H1 (cell line): ENCODE measurements around the gene SLC13A1. TPM values are rescaled to one million over a fixed set of nuclear protein-coding genes. Genes with fewer than 3 reads are reported as not detected.

Experiments
- CTCF ChIA-PET: fragments of 300-600 bp; sonication (Branson Sonifier 250); formaldehyde crosslinking; loops from one replicate; lab custom pipeline; 2021; ENCODE audit not compliant: partially characterized antibody; lab: Charles Lee
- POLR2A ChIA-PET: fragments of 300-600 bp; sonication (Branson Sonifier 250); formaldehyde crosslinking; loops from one replicate; lab custom pipeline; 2021; ENCODE audit warnings: inconsistent platforms; ENCODE audit not compliant: partially characterized antibody; lab: Charles Lee
- DNase-seq, 2 experiments: peaks; one replicate each; pipeline versions ENCODE4 v3.0.0 to v3.0.0-alpha.2; 2010 to 2022; ENCODE audit warnings: low spot score in 2 of 2, low read depth in 1 of 2, mixed read lengths in 1 of 2
- FAIRE-seq: peaks from 2 replicates; lab custom pipeline; 2011; peaks lifted over from hg19 to GRCh38; lab: Jason Lieb, UNC
- H2AFZ ChIP-seq: 2 replicates; pipeline ENCODE4 v1.8.1; 2012; ENCODE audit warnings: low read length, inconsistent platforms
- H2AK5ac ChIP-seq: 2 replicates; pipeline ENCODE4 v1.6.1; 2013; ENCODE audit warnings: low read depth, low read length
- H2BK120ac ChIP-seq: replicated peaks from 2 replicates; pipeline ENCODE3; 2013; ENCODE audit warnings: low read depth, low read length, inconsistent platforms
- H2BK12ac ChIP-seq: 2 replicates; pipeline ENCODE4 v1.6.1; 2013; ENCODE audit warnings: low read depth, low read length
- H2BK15ac ChIP-seq: 2 replicates; pipeline ENCODE4 v1.6.1; 2013; ENCODE audit warnings: low read length
- H2BK20ac ChIP-seq: 2 replicates; pipeline ENCODE4 v1.6.1; 2013; ENCODE audit warnings: low read length
- H2BK5ac ChIP-seq: 2 replicates; pipeline ENCODE4 v1.6.1; 2013; ENCODE audit warnings: low read depth, low read length
- H3K14ac ChIP-seq: 2 replicates; pipeline ENCODE4 v1.6.1; 2013; ENCODE audit warnings: inconsistent platforms; ENCODE audit not compliant: insufficient read length
- H3K18ac ChIP-seq: 2 replicates; pipeline ENCODE4 v1.6.1; 2013; ENCODE audit warnings: low read length; ENCODE audit errors: extremely low read depth
- H3K23ac ChIP-seq: 2 replicates; pipeline ENCODE4 v1.6.1; 2013; ENCODE audit warnings: inconsistent platforms; ENCODE audit not compliant: insufficient read length
- H3K23me2 ChIP-seq: 2 replicates; pipeline ENCODE4 v1.6.1; 2013; ENCODE audit warnings: low read depth, low read length
- H3K27ac ChIP-seq: 2 replicates; pipeline ENCODE4 v1.6.1; 2011; ENCODE audit warnings: low read depth, low read length, inconsistent platforms
- H3K27me3 ChIP-seq, 4 experiments: replicated peaks in 1 of 4; 1 replicate in 1 of 4; 2 replicates in 3 of 4; pipeline versions ENCODE4 v1.6.1 to v1.8.1; 2011 to 2013; ENCODE audit warnings: low read length in 3 of 4, mild to moderate bottlenecking in 3 of 4, inconsistent platforms in 2 of 4, mixed read lengths in 2 of 4, moderate library complexity in 1 of 4; ENCODE audit not compliant: control insufficient read depth in 3 of 4, insufficient read depth in 3 of 4; ENCODE audit errors: extremely low read depth in 1 of 4
- H3K36me3 ChIP-seq, 4 experiments: 2 replicates each; pipeline versions ENCODE4 v1.6.1 to v1.8.1; 2011 to 2013; ENCODE audit warnings: mild to moderate bottlenecking in 4 of 4, low read length in 3 of 4, moderate library complexity in 2 of 4, control low read depth in 1 of 4, inconsistent platforms in 1 of 4; ENCODE audit not compliant: insufficient read depth in 4 of 4, control insufficient read depth in 2 of 4
- H3K4ac ChIP-seq: replicated peaks from 2 replicates; pipeline ENCODE3; 2013; ENCODE audit warnings: low read length, low read depth, mixed read lengths, inconsistent platforms; ENCODE audit not compliant: insufficient read length
- H3K4me1 ChIP-seq, 4 experiments: replicated peaks in 1 of 4; 1 replicate in 1 of 4; 2 replicates in 3 of 4; pipeline versions ENCODE4 v1.6.1 to v1.8.1; 2011 to 2013; ENCODE audit warnings: low read length in 3 of 4, inconsistent platforms in 2 of 4, mixed read lengths in 1 of 4; ENCODE audit not compliant: insufficient read depth in 4 of 4, control insufficient read depth in 3 of 4
- H3K4me2 ChIP-seq, 2 experiments: 2 replicates each; pipeline versions ENCODE4 v1.6.1 to v1.8.1; 2011 to 2013; ENCODE audit warnings: low read depth in 2 of 2, low read length in 2 of 2, control low read depth in 1 of 2, inconsistent platforms in 1 of 2, mild to moderate bottlenecking in 1 of 2; ENCODE audit not compliant: insufficient read depth in 1 of 2
- H3K4me3 ChIP-seq, 4 experiments: fragments of 200-600, 300-600 bp in 1 of 4; sonication (generic), shearing (Covaris generic), sonication (Bioruptor Twin) in 1 of 4; 2 replicates each; pipeline versions ENCODE4 v1.5.1 to v1.8.1; 2011 to 2016; ENCODE audit warnings: low read length in 4 of 4, low read depth in 3 of 4, control low read depth in 2 of 4, inconsistent platforms in 2 of 4, mild to moderate bottlenecking in 2 of 4, mixed read lengths in 1 of 4, moderate library complexity in 1 of 4; ENCODE audit not compliant: insufficient read depth in 2 of 4; ENCODE audit errors: extremely low read depth in 1 of 4
- H3K56ac ChIP-seq: replicated peaks from 2 replicates; pipeline ENCODE3; 2013; ENCODE audit warnings: low read depth, mild to moderate bottlenecking, mixed read lengths, low read length, inconsistent platforms; ENCODE audit not compliant: insufficient read length
- H3K79me1 ChIP-seq: 2 replicates; pipeline ENCODE4 v1.6.1; 2013; ENCODE audit warnings: low read depth, low read length, control low read depth
- H3K79me2 ChIP-seq, 2 experiments: 2 replicates each; pipeline versions ENCODE4 v1.6.1 to v1.8.1; 2012 to 2013; ENCODE audit warnings: low read length in 2 of 2, mild to moderate bottlenecking in 2 of 2, inconsistent platforms in 1 of 2; ENCODE audit not compliant: insufficient read depth in 2 of 2, control insufficient read depth in 1 of 2
- H3K9ac ChIP-seq, 4 experiments: replicated peaks in 1 of 4; 1 replicate in 1 of 4; 2 replicates in 3 of 4; pipeline versions ENCODE4 v1.6.1 to v1.8.1; 2011 to 2013; ENCODE audit warnings: low read depth in 3 of 4, low read length in 3 of 4, control low read depth in 2 of 4, mild to moderate bottlenecking in 2 of 4, moderate library complexity in 2 of 4, inconsistent platforms in 1 of 4; ENCODE audit errors: extremely low read depth in 1 of 4
- H3K9me3 ChIP-seq, 2 experiments: 2 replicates each; pipeline versions ENCODE4 v1.6.1 to v1.8.1; 2012 to 2013; ENCODE audit warnings: mild to moderate bottlenecking in 2 of 2, moderate library complexity in 2 of 2, control low read depth in 1 of 2, inconsistent platforms in 1 of 2, low read depth in 1 of 2, low read length in 1 of 2, mixed read lengths in 1 of 2; ENCODE audit not compliant: insufficient read depth in 2 of 2
- H4K20me1 ChIP-seq, 2 experiments: replicated peaks in 1 of 2; 2 replicates each; pipeline versions ENCODE3 to v1.8.1; 2011 to 2013; ENCODE audit warnings: inconsistent platforms in 2 of 2, low read length in 2 of 2, mild to moderate bottlenecking in 1 of 2; ENCODE audit not compliant: insufficient read depth in 2 of 2, control insufficient read depth in 1 of 2
- H4K5ac ChIP-seq: 2 replicates; pipeline ENCODE4 v1.6.1; 2013; ENCODE audit warnings: low read length, low read depth, mixed read lengths, inconsistent platforms; ENCODE audit not compliant: insufficient read length
- H4K8ac ChIP-seq: 2 replicates; pipeline ENCODE4 v1.8.0; 2013; ENCODE audit warnings: mild to moderate bottlenecking, moderate library complexity, low read length, inconsistent platforms; ENCODE audit not compliant: insufficient read depth; ENCODE audit errors: extremely low read depth
- H4K91ac ChIP-seq: replicated peaks from 2 replicates; pipeline ENCODE3; 2013; ENCODE audit warnings: low read length, mixed read lengths, inconsistent platforms; ENCODE audit not compliant: insufficient read length
- ATF2 ChIP-seq: IDR thresholded peaks from 2 replicates; pipeline ENCODE4 v1.6.1; 2012; ENCODE audit warnings: low read length, inconsistent platforms
- CHD1 ChIP-seq: IDR thresholded peaks from 2 replicates; pipeline ENCODE4 v1.6.1; 2012; ENCODE audit warnings: low read depth, low read length, improper control_type of control experiment
- CTBP2 ChIP-seq: IDR thresholded peaks from 2 replicates; pipeline ENCODE4 v1.7.0; 2011; ENCODE audit warnings: borderline replicate concordance, mild to moderate bottlenecking, moderate library complexity, mixed read lengths, low read length; ENCODE audit not compliant: insufficient read depth, insufficient read length
- NANOG ChIP-seq: IDR thresholded peaks from 2 replicates; pipeline ENCODE4 v1.6.1; 2011; ENCODE audit warnings: low read length, low read depth, mild to moderate bottlenecking, inconsistent platforms; ENCODE audit not compliant: insufficient read depth, poor library complexity, severe bottlenecking
- PHF8 ChIP-seq: fragments of 200-600 bp; sonication (generic); conservative IDR thresholded peaks from 2 replicates; pipeline ENCODE4 v1.7.1; 2012; ENCODE audit warnings: low read depth, mild to moderate bottlenecking, inconsistent platforms, low read length, moderate library complexity
- POLR2A ChIP-seq, 2 experiments: IDR thresholded peaks; 1 replicate in 1 of 2; 2 replicates in 1 of 2; pipeline ENCODE4 v1.6.1; 2011; ENCODE audit warnings: low read depth in 2 of 2, low read length in 2 of 2, mild to moderate bottlenecking in 2 of 2; ENCODE audit errors: control extremely low read depth in 1 of 2
- POLR2AphosphoS5 ChIP-seq: IDR thresholded peaks from 2 replicates; pipeline ENCODE4 v1.6.1; 2011; ENCODE audit warnings: low read depth, low read length
- RXRA ChIP-seq: IDR thresholded peaks from 2 replicates; pipeline ENCODE4 v1.6.1; 2011; ENCODE audit warnings: low read depth, mild to moderate bottlenecking, low read length, moderate library complexity; ENCODE audit not compliant: insufficient read depth
- SP1 ChIP-seq: IDR thresholded peaks from 2 replicates; pipeline ENCODE4 v1.6.1; 2011; ENCODE audit warnings: low read depth, low read length
- SP2 ChIP-seq: IDR thresholded peaks from 2 replicates; pipeline ENCODE4 v1.6.1; 2012; ENCODE audit warnings: mild to moderate bottlenecking, low read length, inconsistent platforms
- SUZ12 ChIP-seq: fragments of 200-600 bp; sonication (generic); IDR thresholded peaks from 2 replicates; pipeline ENCODE4 v1.6.1; 2012; ENCODE audit warnings: mild to moderate bottlenecking, inconsistent platforms, low read length, moderate library complexity, mixed read lengths
- WGBS, 2 experiments: shearing (Covaris generic) in 1 of 2; methylation state at CpG; one replicate each; pipeline versions ENCODE4 v1.1.6 to v1.1.7; 2013 to 2015; ENCODE audit warnings: low lambda C conversion rate in 2 of 2, mixed read lengths in 2 of 2, inconsistent platforms in 1 of 2, low coverage in 1 of 2, missing lambda C conversion rate in 1 of 2; ENCODE audit not compliant: insufficient replicate concordance in 2 of 2, insufficient coverage in 1 of 2, insufficient read length in 1 of 2; ENCODE audit errors: extremely low coverage in 1 of 2, missing lambda C conversion rate in 1 of 2; 5-methylcytosine and 5-hydroxymethylcytosine counted together
- polyA plus RNA-seq, 7 experiments: library from polyadenylated mRNA; depleted of rRNA in 3 of 7; stranded (reverse) in 5 of 7; unstranded in 2 of 7; fragments of >200 nt in 5 of 7; fragments of 200-250 nt in 2 of 7; gene quantifications; 1 replicate in 5 of 7; 2 replicates in 1 of 7; 4 replicates in 1 of 7; pipeline versions ENCODE4 v1.2.1 to v1.2.3, GENCODE V29; 2011 to 2013; ENCODE audit warnings: missing spikeins in 2 of 7, mixed read lengths in 2 of 7
- total RNA-seq: library from RNA; stranded (reverse); fragmentation: NEBNext Ultra II Directional; extraction: Animal tissue kit (Norgen Biotek cat#: 25700); gene quantifications from 2 replicates; pipeline ENCODE4 v1.2.1, GENCODE V29; 2021
- TF ChIP-seq, protein P1 (sequence below): IDR thresholded peaks from 2 replicates; pipeline ENCODE4 v1.6.1; 2011; ENCODE audit warnings: low read depth, mild to moderate bottlenecking, low read length; ENCODE audit not compliant: insufficient read depth

SLC13A1 gene
- total and polyA plus RNA-seq, 2 of the 8 experiments (the other 6 are each of a cell fraction or from before 2014, with no cell fraction given), result not detected

- H4K5ac ChIP-seq, result no peak overlapping the region
- H4K20me1 ChIP-seq, result no peaks in the 10 kb centered on the region
- no peak overlapping the region for H2BK5ac ChIP-seq
- H3K4me1 ChIP-seq, result no peaks in the 10 kb centered on the region
- no peaks in the 10 kb centered on the region for H3K23me2 ChIP-seq
- no peaks in the 10 kb centered on the region for H3K36me3 ChIP-seq
- no peak overlapping the region for H2AK5ac ChIP-seq
- no peak overlapping the region for H4K8ac ChIP-seq
- FAIRE-seq (no peak), DNase-seq (no peak)
- H3K9ac ChIP-seq, result no peak overlapping the region
- peaks cover 0 to 1% (median 0%) of the 10 kb centered on the region in 4 experiments; a peak in 1 of 7 replicates for H3K27me3 ChIP-seq
- 83% methylated on average over 3 of the region's 3 CpGs; no CpG with 5 or more reads in 1 of the 2 experiments for WGBS, 2 experiments
- no peak overlapping the region for H3K4me2 ChIP-seq
- H2BK20ac ChIP-seq, result no peak overlapping the region
- H2BK15ac ChIP-seq, result no peak overlapping the region
- H3K4me3 ChIP-seq, result no peak overlapping the region
- ChIA-PET POLR2A (interaction anchor here (1.2 kb wide), 1 partner anchor 18 kb away, joined by 3 read pairs; no protein-coding TSS in a partner anchor), CTCF (interaction anchor here (0.6 to 1.4 kb wide), 5 partner anchors 17 to 97 kb away, joined by 3 read pairs; no protein-coding TSS in a partner anchor)
- no peak overlapping the region for H2BK120ac ChIP-seq
- no peak overlapping the region for H3K27ac ChIP-seq
- no peak overlapping the region for H3K23ac ChIP-seq
- H3K4ac ChIP-seq, result no peak overlapping the region
- no peaks in the 10 kb centered on the region for H3K9me3 ChIP-seq
- H3K79me2 ChIP-seq, result no peaks in the 10 kb centered on the region
- H4K91ac ChIP-seq, result no peak overlapping the region
- H3K56ac ChIP-seq, result no peak overlapping the region
- H3K79me1 ChIP-seq, result no peaks in the 10 kb centered on the region
- H3K14ac ChIP-seq, result no peak overlapping the region
- no peak overlapping the region for H2BK12ac ChIP-seq
- no peak overlapping the region for H3K18ac ChIP-seq
- no peak overlapping the region for H2AFZ ChIP-seq
- no peak for TF ChIP-seq RXRA
- no peak for TF ChIP-seq SP1
- no peak for TF ChIP-seq SUZ12
- TF ChIP-seq CHD1, result no peak
- no peak for TF ChIP-seq PHF8
- no peak for TF ChIP-seq POLR2AphosphoS5
- TF ChIP-seq NANOG, result no peak
- TF ChIP-seq, protein P1, sequence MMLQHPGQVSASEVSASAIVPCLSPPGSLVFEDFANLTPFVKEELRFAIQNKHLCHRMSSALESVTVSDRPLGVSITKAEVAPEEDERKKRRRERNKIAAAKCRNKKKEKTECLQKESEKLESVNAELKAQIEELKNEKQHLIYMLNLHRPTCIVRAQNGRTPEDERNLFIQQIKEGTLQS, result no peak
- TF ChIP-seq ATF2, result no peak
- no peak for TF ChIP-seq SP2
- TF ChIP-seq POLR2A (IDR thresholded peaks at IDR 0.05; ENCODE audit: control extremely low read depth in 1 of 2, low read depth in 2 of 2, low read length in 2 of 2), result no peak
- no peak for TF ChIP-seq CTBP2
Observed at GRCh38 chr7:123125231-123125630, 74.5 kb downstream of the SLC13A1 start.
